Raji (cell line): ENCODE measurements around the gene OAT.

Experiments used
- POLR2A ChIP-seq: IDR thresholded peaks from 2 replicates; pipeline ENCODE4 v1.6.1; 2011; ENCODE audit warnings: low read depth, low read length, control low read depth; ENCODE audit not compliant: insufficient read depth

OAT gene

GRCh38 chr10:124418726-124419501, at the start of gene OAT:
OAT (minus strand) TSS chr10:124418923; CDS start chr10:124412171, 6,752 bp downstream.
- TF ChIP-seq POLR2A, result peak; percentile 99

- TF ChIP-seq POLR2A, result no peak
Measured at GRCh38 chr10:124467165-124467564, 48.4 kb upstream of the OAT start.

GRCh38 chr10:124465777-124466488, 47.2 kb upstream of the OAT start:
- TF ChIP-seq POLR2A, result 0 out of 2 replicates have a peak, but pooled peaks have one; percentile 6

GRCh38 chr10:124465003-124465776, 46.5 kb upstream of the OAT start:
- 0 out of 2 replicates have a peak, but pooled peaks have one; percentile 24 for TF ChIP-seq POLR2A

GRCh38 chr10:124464028-124464965, 45.6 kb upstream of the OAT start:
- no peak for TF ChIP-seq POLR2A

GRCh38 chr10:124462348-124462695, 43.6 kb upstream of the OAT start:
- no peak for TF ChIP-seq POLR2A

GRCh38 chr10:124461642-124462347, 43.1 kb upstream of the OAT start, which contains the start of gene LHPP:
LHPP (plus strand) TSS chr10:124461823; CDS start chr10:124461863, 40 bp downstream.
- peak; percentile 69 for TF ChIP-seq POLR2A

GRCh38 chr10:124460144-124460543, 41.4 kb upstream of the OAT start:
- no peak for TF ChIP-seq POLR2A

- no peak for TF ChIP-seq POLR2A
Measured at GRCh38 chr10:124459395-124459794, 40.7 kb upstream of the OAT start.

- no peak for TF ChIP-seq POLR2A
Measured at GRCh38 chr10:124458889-124459288, 40.2 kb upstream of the OAT start.

GRCh38 chr10:124458473-124458872, 39.8 kb upstream of the OAT start:
- TF ChIP-seq POLR2A, result no peak

- TF ChIP-seq POLR2A, result no peak
Measured at GRCh38 chr10:124455441-124455840, 36.7 kb upstream of the OAT start.

- TF ChIP-seq POLR2A, result no peak
Measured at GRCh38 chr10:124453960-124454610, 35.4 kb upstream of the OAT start.
